Measurements from ENCODE around the gene VOPP1.

Gene VOPP1

DNA sequence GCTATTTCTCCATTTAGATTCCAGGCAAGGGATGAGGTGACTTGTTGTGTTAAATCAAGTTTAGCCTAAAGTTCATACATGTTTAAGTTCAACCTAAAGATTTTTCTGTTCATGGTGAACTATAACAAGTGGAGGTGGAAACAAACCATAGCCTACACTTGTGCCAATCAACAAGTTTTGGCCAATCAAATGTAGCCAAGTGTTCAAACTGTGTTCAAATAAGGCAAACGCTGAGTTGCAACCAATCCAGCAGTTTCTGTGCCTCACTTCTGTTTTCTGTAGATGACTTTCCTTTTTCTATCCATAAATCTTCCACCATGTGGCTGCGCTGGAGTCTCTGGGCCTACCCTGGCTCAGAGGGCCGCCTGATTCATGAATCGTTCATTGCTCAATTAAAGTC is 4.5 kb upstream of the VOPP1 start:
- FAIRE-seq = no peak

DNA sequence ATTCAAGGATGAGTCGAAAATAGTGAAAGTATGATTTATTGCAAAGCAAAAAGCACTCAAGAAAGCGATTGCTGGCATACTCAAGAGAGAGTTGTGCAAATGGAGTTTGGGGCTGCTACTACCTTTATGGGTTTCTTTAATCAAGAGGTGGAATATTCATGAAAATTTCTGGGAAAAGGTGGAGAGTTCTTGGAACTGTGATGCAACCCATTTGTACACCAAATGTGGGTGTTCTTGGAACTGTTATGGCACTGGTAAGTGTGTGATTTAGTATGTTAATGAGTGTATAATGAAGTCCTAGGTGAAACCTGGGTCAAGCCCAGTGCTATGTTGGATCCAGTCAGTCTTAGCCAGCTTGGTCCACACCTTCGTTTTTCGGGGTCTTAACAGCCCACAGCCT is 3.4 kb upstream of the VOPP1 start:
- no peak for FAIRE-seq

GRCh38 chr7:55575098-55575497 is 2.8 kb upstream of the VOPP1 start:
- no peak for FAIRE-seq

- FAIRE-seq = no peak
Measured at GRCh38 chr7:55574051-55574717, 1.9 kb upstream of the VOPP1 start.

GRCh38 chr7:55573234-55573900 is 1.1 kb upstream of the VOPP1 start:
- no peak for FAIRE-seq

DNA sequence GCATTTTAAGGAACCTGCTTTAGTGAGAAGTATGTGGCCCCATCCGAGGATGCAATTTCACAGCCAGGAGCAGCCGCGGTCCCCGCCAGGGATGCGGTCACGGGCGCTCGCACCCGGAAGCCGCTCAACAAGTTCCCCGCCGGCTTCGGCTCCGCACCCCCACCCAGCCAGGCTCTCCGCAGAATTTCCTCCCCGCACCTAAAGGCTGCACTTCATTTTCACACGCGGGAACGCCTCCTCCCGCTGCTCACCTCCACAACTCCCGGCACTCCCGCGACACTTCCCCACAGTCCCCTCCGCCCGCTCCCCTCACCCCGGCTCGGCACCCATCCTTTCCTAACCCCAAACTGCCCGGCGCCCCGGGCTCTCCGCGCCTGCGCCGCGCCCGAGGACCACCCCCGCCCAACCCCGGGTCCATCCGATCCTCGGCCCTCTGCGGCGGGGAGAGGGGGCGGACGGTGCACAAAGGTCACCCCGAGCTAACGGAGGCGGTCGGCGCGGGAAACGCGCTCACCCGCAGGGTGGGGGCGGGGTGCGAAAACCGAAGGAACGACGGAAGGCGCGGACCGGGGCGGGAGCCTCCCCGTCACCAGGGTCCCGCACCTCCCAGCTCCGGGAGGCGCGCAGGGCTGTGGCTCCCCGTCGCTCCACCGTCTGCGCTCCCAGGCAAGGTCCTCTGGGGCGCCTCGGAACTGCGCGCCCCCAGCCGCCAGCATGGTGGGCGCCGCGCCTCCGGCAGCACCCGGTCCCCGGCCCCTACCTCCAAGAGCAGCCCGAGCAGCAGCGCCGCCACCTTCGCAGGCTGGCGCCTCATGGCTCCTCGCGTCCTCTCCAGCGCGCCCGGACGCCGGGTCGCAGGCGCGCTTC is 558 bp downstream of the VOPP1 start:
- FAIRE-seq = no peak

GRCh38 chr7:55570939-55571338 is 1.4 kb downstream of the VOPP1 start:
- peak; percentile 18 for FAIRE-seq

- no peak for FAIRE-seq
Measured at GRCh38 chr7:55570218-55570873, 2.0 kb downstream of the VOPP1 start.

DNA sequence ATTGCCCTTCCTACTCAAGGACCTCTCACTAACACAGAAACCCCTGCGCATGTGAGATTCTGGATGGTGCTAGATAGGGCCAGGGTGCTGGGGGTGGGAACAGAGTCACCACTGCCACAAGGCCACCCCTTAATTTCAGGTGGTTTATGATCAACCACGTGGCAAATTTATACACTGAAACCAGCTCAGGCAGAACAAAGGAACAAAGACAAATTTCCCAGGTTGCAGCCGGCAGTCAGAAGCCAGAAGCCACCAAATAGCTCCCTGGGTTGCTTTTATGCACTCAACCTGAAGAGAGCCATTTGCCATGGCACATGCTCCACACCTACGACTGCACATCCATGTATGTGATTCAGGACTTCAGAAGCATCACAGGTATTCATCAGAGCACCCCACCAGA is 2.5 kb downstream of the VOPP1 start:
- no peak for FAIRE-seq

GRCh38 chr7:55569269-55569663 is 3.0 kb downstream of the VOPP1 start:
- no peak for FAIRE-seq

- FAIRE-seq = no peak
Measured at GRCh38 chr7:55568613-55569268, 3.6 kb downstream of the VOPP1 start.

- FAIRE-seq = no peak
Measured at GRCh38 chr7:55567571-55567970, 4.7 kb downstream of the VOPP1 start.

DNA sequence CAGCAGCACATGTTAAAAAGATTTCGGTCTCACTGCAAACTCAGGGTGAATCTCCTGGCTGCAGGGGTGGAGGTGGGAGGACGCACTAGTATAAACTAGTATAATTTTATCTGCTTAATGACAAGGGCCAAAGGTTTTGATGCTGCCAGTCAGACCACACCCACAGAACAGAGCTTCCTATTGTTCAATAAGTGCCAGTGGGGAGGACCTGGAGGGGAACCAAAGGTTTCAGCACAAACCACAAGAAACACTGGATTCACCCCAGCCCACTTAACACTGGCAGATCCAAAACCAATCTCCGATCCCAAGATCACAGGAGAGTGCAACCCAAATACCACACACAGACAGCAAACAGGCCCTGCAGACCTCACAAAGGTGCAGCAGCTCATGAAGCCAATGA is 6.6 kb downstream of the VOPP1 start:
- no peak for FAIRE-seq

GRCh38 chr7:55563596-55564325 is 8.5 kb downstream of the VOPP1 start:
- FAIRE-seq = no peak

- FAIRE-seq = no peak
Measured at GRCh38 chr7:55561690-55562089, 10.6 kb downstream of the VOPP1 start.

GRCh38 chr7:55558962-55559920 is 13.1 kb downstream of the VOPP1 start:
- FAIRE-seq = no peak

GRCh38 chr7:55557666-55558188 is 14.6 kb downstream of the VOPP1 start:
- FAIRE-seq = no peak

DNA sequence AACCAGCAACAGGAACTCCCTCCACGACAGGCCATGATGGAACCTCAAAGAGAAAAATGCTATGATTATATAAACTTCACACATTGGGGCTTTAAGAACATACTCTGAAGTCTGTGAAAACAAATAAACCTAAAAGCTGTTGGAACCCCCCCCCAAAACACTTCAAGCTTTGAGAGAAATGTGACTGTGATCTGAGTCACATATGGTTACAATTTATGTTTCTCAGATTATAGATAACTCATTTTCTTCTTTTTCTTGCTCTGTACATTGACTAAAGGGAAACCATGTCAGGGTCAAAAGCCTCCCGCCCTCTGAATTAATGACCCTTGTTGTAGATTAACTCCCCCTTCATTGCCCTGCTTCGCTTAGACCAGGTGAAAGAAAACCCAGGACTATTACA is 15.8 kb downstream of the VOPP1 start:
- no peak for FAIRE-seq

DNA sequence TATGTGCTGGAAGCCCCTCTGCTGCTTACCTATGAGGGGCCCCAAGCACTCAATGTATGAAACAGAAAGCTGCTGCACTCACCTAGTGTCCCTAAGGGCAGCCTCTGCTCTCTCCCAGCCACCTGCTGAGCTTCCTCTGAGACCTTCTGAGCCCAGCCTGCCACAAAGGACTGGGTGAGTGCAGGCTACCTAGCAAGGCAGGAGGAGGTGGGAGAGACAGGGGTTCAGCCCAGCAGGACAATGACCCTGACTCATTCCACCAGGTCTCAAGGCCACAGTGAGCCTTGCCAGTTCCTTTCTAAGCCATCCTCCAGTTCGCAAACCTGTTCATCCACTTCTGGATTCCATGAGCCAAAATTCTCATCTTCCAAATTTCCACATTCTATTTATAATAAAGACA is 16.3 kb downstream of the VOPP1 start:
- FAIRE-seq = no peak

DNA sequence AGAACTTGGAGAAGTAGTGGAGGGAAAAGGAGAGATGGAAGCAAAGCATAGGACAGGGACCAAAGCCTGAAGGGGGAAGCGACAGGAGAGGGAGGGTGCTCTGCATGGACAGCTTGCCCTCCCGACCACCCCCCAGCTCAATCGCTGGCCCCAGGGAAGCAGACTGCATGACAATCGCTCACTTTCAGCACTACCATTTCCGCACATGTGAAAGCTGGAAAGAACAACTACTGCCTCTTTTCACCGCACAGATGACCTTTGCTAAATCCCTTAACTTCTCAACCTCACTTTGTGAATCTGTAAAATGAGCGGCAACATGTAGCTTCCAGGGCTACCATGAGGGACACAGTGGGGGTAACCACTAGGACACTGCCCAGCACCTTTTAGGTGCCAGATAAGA is 17.1 kb downstream of the VOPP1 start:
- FAIRE-seq = no peak

GRCh38 chr7:55554038-55554437 is 18.3 kb downstream of the VOPP1 start:
- no peak for FAIRE-seq

All from endometrium (tissue), 2 donors.